Activated T-helper 1 cell treated with anti-CD3 and anti-CD28 coated beads, Interleukin-12 subunit alpha, Interleukin-12 subunit beta, Interleukin-2, Interleukin-4 antibody, amounts not matched to agents 30 ng/mL and 10 ng/mL and 1 ng/mL, durations not matched to agents 14 hours and 24 hours and 36 hours (primary cell): ENCODE results near the gene RPP30. TPM values are rescaled to one million over a fixed set of nuclear protein-coding genes. Genes with fewer than 3 reads are reported as not detected.

Source experiments
- DNase-seq: peaks from one replicate; pipeline ENCODE4 v3.0.0; 2021; ENCODE audit warnings: low spot score
- H3K27ac Mint-ChIP-seq: one replicate; pipeline ENCODE4 v1.8.0; 2021; ENCODE audit warnings: mild to moderate bottlenecking, mixed read lengths
- H3K27me3 Mint-ChIP-seq: one replicate; pipeline ENCODE4 v1.8.0; 2022; ENCODE audit warnings: mild to moderate bottlenecking, moderate library complexity, mixed read lengths; ENCODE audit not compliant: insufficient read depth
- H3K36me3 Mint-ChIP-seq: one replicate; pipeline ENCODE4 v1.8.0; 2021; ENCODE audit warnings: low read depth, mixed read lengths
- H3K4me1 Mint-ChIP-seq: one replicate; pipeline ENCODE4 v1.8.0; 2021; ENCODE audit warnings: low read depth, mixed read lengths
- H3K4me3 Mint-ChIP-seq: one replicate; pipeline ENCODE4 v1.8.0; 2021; ENCODE audit warnings: mild to moderate bottlenecking, moderate library complexity, mixed read lengths
- H3K9me3 Mint-ChIP-seq: one replicate; pipeline ENCODE4 v1.8.0; 2021; ENCODE audit warnings: mixed read lengths
- intact Hi-C: fragments of 100-400 bp; cut with micrococcal nuclease; formaldehyde crosslinking; loops from one replicate; pipeline ENCODE4 v1.15.1; 2024
- total RNA-seq: library from RNA; stranded (reverse); gene quantifications from 2 replicates; pipeline ENCODE4 v1.2.3, GENCODE V29; 2022

RPP30 gene
- total RNA-seq, 1 donor from 2014 or later: 78.3 TPM

- Mint-ChIP-seq H3K27ac (no peak overlapping the region), H3K4me1 (peaks cover 17% of the 10 kb centered on the region), H3K4me3 (peak overlapping the region; percentile 82), H3K9me3 (no peaks in the 10 kb centered on the region), H3K36me3 (no peaks in the 10 kb centered on the region), H3K27me3 (peaks cover 67% of the 10 kb centered on the region)
- no peak for DNase-seq
- intact Hi-C loops: loop anchor here (2.0 kb wide), 1 partner anchor 14 kb away; the partner anchor contains the start of gene RPP30
Observed at GRCh38 chr10:90856964-90857634, 14.7 kb upstream of the RPP30 start.

- peaks cover 17% of the 10 kb centered on the region for H3K4me1 Mint-ChIP-seq
- H3K9me3 Mint-ChIP-seq: no peaks in the 10 kb centered on the region
- peak; percentile 52 for DNase-seq
- peaks cover 70% of the 10 kb centered on the region for H3K27me3 Mint-ChIP-seq
- H3K36me3 Mint-ChIP-seq: no peaks in the 10 kb centered on the region
- peak within 1 kb of the TSS; percentile 82 for H3K4me3 Mint-ChIP-seq
- intact Hi-C loops: loop anchor here (2.0 kb wide), 1 partner anchor 13 kb away; the partner anchor contains the start of gene RPP30
- no peak within 1 kb of the TSS for H3K27ac Mint-ChIP-seq
Observed at GRCh38 chr10:90857635-90858460, 13.9 kb upstream of the RPP30 start, which contains the start of gene HTR7. Gene HTR7 (minus strand): TSS chr10:90858039. CDS start chr10:90857671, 368 bp downstream.

GRCh38 chr10:90858461-90858968 lies 13.3 kb upstream of the RPP30 start:
- Mint-ChIP-seq H3K36me3 (no peaks in the 10 kb centered on the region), H3K27me3 (peaks cover 76% of the 10 kb centered on the region), H3K27ac (no peak overlapping the region), H3K9me3 (no peaks in the 10 kb centered on the region), H3K4me3 (peak overlapping the region; percentile 81), H3K4me1 (peaks cover 17% of the 10 kb centered on the region)
- DNase-seq: no peak
- intact Hi-C loops: no loop called here

GRCh38 chr10:90859321-90859751 lies 12.4 kb upstream of the RPP30 start:
- H3K27me3 Mint-ChIP-seq: peaks cover 79% of the 10 kb centered on the region
- DNase-seq: no peak
- no peaks in the 10 kb centered on the region for H3K9me3 Mint-ChIP-seq
- no peak overlapping the region for H3K27ac Mint-ChIP-seq
- intact Hi-C loops: no loop called here
- no peak overlapping the region for H3K4me3 Mint-ChIP-seq
- H3K4me1 Mint-ChIP-seq: peaks cover 17% of the 10 kb centered on the region
- no peaks in the 10 kb centered on the region for H3K36me3 Mint-ChIP-seq

DNA sequence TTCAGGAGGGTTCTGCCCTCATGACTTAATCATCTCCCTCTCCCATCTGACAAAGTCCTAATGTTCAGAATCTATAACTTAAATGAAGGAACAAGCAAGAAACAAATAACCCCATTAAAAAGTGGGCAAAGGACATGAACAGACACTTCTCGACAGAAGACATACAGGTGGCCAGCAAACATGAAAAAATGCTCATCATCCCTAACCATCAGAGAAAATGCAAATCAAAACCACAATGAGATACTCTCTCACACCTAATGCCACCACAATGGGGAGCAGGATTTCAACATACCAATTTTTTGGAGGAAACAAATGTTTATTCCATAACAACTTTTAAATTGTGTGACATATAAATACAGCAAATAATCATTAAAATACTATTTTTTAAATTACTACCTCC lies 11.0 kb upstream of the RPP30 start:
- H3K36me3 Mint-ChIP-seq: no peaks in the 10 kb centered on the region
- H3K4me1 Mint-ChIP-seq: peaks cover 17% of the 10 kb centered on the region
- intact Hi-C loops: loop anchor here (10.0 kb wide), 1 partner anchor 1436 kb away; no protein-coding TSS in a partner anchor
- H3K9me3 Mint-ChIP-seq: no peaks in the 10 kb centered on the region
- no peak overlapping the region for H3K27ac Mint-ChIP-seq
- peaks cover 74% of the 10 kb centered on the region for H3K27me3 Mint-ChIP-seq
- no peak overlapping the region for H3K4me3 Mint-ChIP-seq
- no peak for DNase-seq

DNA sequence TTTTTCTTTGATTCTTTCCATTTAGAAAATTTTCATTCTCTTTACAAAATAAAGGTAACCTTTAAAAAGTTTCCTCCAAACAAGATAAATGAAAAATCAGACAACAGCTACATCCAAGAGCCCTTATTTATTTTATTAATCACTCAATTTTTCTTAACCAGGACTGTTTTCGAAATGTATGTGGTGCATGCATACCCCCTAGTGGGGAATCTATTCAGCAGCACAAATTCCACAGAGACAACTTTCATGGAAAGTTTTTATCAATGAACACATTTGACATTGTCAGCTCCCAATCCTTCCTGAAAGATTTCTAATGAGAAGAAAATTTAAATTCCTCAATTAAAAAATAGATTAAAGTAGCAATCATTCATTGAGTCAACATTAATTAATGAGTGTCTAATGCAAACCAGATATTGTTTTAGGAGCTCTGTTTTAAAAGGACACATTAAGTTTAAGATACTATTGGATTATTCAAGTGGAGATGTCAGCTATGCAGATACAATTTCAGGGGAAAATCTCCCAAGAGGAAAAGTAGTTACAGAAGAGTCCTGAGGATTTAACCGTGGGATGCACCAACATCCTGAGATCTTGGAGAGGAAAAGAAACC lies 8.8 kb upstream of the RPP30 start:
- intact Hi-C loops: loop anchor here (1.0 to 10.0 kb wide), 3 partner anchors 112 to 1438 kb away; no protein-coding TSS in a partner anchor
- DNase-seq: no peak
- Mint-ChIP-seq H3K27me3 (peaks cover 72% of the 10 kb centered on the region), H3K4me3 (no peak overlapping the region), H3K27ac (no peak overlapping the region), H3K4me1 (peaks cover 11% of the 10 kb centered on the region), H3K9me3 (no peaks in the 10 kb centered on the region), H3K36me3 (no peaks in the 10 kb centered on the region)

DNA sequence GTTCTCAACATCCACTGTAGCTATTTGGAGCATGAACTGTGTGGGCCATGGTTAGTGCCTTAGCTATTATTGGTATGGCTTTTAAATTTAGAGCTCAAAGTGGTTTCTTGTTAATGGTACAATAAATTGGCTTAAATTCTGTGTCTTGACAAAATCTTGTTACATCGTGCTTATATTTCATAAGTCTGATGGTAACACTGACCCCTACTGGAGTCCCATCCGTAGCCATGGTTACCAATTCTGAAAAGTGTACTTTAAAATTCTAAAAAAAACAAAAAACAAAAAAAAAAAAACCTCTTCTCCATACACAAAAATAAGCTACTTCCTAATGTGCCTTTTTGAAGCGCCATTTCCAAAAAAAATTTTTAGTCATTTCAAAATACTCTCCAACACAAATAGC lies 6.4 kb upstream of the RPP30 start:
- intact Hi-C loops: loop anchor here (5.0 to 10.0 kb wide), 2 partner anchors 913 to 1441 kb away; no protein-coding TSS in a partner anchor
- Mint-ChIP-seq H3K27me3 (peaks cover 69% of the 10 kb centered on the region), H3K36me3 (no peaks in the 10 kb centered on the region), H3K4me3 (no peak overlapping the region), H3K27ac (no peak overlapping the region), H3K4me1 (peaks cover 2% of the 10 kb centered on the region), H3K9me3 (peaks cover 4% of the 10 kb centered on the region)
- DNase-seq: no peak

DNA sequence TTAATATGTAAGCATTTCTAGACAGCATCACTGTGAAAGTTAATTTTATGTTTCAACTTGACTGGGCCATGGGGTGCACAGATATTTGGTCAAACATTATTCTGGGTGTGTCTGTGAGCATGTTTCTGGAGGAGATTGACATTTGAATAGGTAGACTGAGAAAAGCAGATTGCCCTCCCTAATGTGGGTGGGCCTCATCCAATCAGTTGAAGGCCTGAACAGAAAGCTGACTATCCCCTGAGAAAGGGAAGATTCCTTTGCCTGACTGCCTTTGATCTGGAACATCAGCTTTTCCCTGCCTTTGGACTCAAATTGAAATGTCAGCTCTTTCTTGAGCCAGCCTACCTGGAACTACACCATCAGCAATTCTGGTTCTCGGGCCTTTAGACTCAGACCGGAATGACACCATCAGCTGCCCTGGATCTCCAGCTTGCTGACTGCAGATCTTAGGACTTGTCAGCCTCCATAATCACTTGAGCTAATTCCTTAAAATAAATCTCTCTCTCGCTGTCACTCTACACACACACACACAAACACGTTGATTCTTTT lies 5.7 kb upstream of the RPP30 start:
- H3K27me3 Mint-ChIP-seq: peaks cover 70% of the 10 kb centered on the region
- no peaks in the 10 kb centered on the region for H3K36me3 Mint-ChIP-seq
- H3K27ac Mint-ChIP-seq: no peak overlapping the region
- intact Hi-C loops: loop anchor here (5.0 to 10.0 kb wide), 2 partner anchors 914 to 1441 kb away; no protein-coding TSS in a partner anchor
- H3K4me1 Mint-ChIP-seq: peaks cover 9% of the 10 kb centered on the region
- DNase-seq: no peak
- peaks cover 4% of the 10 kb centered on the region for H3K9me3 Mint-ChIP-seq
- no peak overlapping the region for H3K4me3 Mint-ChIP-seq

GRCh38 chr10:90871279-90871765 lies 452 bp upstream of the RPP30 start:
- peaks cover 39% of the 10 kb centered on the region for H3K4me1 Mint-ChIP-seq
- H3K27ac Mint-ChIP-seq: peak overlapping the region; percentile 91
- peaks cover 6% of the 10 kb centered on the region for H3K36me3 Mint-ChIP-seq
- intact Hi-C loops: loop anchor here (1.0 to 10.0 kb wide), 13 partner anchors 15 to 1813 kb away; partner anchors contain the start of genes CPEB3, HECTD2, HHEX and KIF20B
- peaks cover 33% of the 10 kb centered on the region for H3K27me3 Mint-ChIP-seq
- H3K9me3 Mint-ChIP-seq: peaks cover 4% of the 10 kb centered on the region
- peak overlapping the region; percentile 97 for H3K4me3 Mint-ChIP-seq
- peak; percentile 39 for DNase-seq

- Mint-ChIP-seq H3K4me1 (peaks cover 39% of the 10 kb centered on the region), H3K9me3 (peaks cover 4% of the 10 kb centered on the region), H3K27me3 (peaks cover 29% of the 10 kb centered on the region), H3K4me3 (peak overlapping the region; percentile 97), H3K27ac (peak overlapping the region; percentile 91), H3K36me3 (peaks cover 17% of the 10 kb centered on the region)
- intact Hi-C loops: loop anchor here (2.0 to 10.0 kb wide), 10 partner anchors 134 to 1812 kb away; partner anchors contain the start of genes CPEB3, HECTD2, HHEX and MARCHF5
- no peak for DNase-seq
Observed at GRCh38 chr10:90872648-90873020, 860 bp downstream of the RPP30 start.

DNA sequence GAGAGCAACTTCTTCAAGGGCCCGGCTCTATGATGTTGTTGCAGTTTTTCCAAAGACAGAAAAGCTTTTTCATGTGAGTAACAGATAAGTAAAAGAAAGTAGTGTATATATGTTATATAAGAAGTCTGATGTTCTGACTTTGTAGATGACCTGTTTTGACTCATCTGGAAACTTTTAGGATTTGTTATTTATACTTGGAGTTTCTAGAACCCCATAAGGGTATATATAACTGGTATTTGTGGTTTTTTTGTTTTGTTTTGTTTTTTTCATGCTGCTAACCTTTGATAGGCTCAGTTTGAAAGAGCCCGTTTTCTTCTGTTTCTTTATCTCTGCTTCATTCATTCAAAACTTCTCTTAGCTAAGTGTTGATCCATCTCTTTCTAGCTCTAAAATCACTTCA lies 7.3 kb downstream of the RPP30 start:
- Mint-ChIP-seq H3K4me3 (no peak overlapping the region), H3K27me3 (no peaks in the 10 kb centered on the region), H3K27ac (peak overlapping the region; percentile 32), H3K9me3 (no peaks in the 10 kb centered on the region), H3K36me3 (peaks cover 28% of the 10 kb centered on the region), H3K4me1 (peaks cover 18% of the 10 kb centered on the region)
- intact Hi-C loops: loop anchor here (1.0 to 10.0 kb wide), 4 partner anchors 916 to 1806 kb away; partner anchors contain the start of genes FGFBP3, HHEX, PANK1 and TNKS2
- no peak for DNase-seq
